Measurements from ENCODE around the gene LPXN.
A peak's percentile ranks its signal among the peaks of the same experiment; 100 is the strongest.

The LPXN gene

DNA sequence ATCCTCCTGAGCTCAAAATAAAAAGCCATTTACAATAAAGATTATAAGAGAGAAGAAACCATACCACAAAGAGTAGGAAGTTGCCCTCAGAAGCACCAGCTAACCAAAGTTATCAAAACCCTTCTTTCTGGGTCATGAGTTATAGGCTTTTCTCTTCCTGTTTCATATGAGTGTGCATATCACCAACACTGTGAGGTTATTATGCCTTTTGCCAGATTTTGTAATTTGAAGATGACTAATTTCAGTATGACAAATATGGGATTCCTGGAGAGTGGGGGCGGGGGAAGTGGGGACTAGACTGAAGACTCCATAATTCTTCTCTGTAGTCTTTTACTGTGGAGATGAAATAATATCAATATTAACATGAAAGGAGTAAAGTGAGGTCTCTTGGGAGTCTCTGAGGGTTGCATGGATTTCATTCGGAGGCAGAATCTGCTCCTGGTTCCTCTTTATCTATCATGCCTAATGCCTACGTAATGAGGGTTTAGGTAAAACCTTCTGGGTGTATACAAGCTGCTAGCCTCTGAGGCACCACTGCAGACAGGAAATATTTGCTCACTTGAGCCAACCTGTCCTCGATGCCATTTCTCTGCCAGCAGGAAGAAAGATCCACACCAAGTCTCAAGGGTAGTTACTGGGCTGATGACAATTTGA lies 2.1 kb downstream of the LPXN start:
- TF ChIP-seq, protein P1, sequence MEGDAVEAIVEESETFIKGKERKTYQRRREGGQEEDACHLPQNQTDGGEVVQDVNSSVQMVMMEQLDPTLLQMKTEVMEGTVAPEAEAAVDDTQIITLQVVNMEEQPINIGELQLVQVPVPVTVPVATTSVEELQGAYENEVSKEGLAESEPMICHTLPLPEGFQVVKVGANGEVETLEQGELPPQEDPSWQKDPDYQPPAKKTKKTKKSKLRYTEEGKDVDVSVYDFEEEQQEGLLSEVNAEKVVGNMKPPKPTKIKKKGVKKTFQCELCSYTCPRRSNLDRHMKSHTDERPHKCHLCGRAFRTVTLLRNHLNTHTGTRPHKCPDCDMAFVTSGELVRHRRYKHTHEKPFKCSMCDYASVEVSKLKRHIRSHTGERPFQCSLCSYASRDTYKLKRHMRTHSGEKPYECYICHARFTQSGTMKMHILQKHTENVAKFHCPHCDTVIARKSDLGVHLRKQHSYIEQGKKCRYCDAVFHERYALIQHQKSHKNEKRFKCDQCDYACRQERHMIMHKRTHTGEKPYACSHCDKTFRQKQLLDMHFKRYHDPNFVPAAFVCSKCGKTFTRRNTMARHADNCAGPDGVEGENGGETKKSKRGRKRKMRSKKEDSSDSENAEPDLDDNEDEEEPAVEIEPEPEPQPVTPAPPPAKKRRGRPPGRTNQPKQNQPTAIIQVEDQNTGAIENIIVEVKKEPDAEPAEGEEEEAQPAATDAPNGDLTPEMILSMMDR (IDR thresholded peaks at IDR 0.05; ENCODE audit: borderline replicate concordance, insufficient read depth, low read depth, low read length) = no peak
- peak overlapping the region; percentile 65 for H3K4me3 ChIP-seq (ENCODE audit: low read depth, low read length)

DNA sequence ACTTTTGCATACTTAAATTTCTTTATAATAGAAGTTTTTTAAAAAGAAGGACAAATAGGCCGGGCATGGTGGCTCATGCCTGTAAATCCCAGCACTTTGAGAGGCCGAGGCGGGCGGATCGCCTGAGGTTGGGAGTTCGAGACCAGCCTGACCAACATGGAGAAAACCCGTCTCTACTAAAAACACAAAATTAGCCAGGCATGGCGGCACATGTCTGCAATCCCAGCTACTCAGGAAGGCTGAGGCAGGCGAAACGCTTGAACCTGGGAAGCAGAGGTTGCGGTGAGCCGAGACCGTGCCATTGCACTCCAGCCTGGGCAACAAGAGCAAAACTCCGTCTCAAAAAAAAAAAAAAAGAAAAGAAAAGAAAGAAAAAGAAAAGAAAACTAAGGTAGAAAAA lies 2.8 kb downstream of the LPXN start:
- peak overlapping the region; percentile 65 for H3K4me3 ChIP-seq (ENCODE audit: low read depth, low read length)

DNA sequence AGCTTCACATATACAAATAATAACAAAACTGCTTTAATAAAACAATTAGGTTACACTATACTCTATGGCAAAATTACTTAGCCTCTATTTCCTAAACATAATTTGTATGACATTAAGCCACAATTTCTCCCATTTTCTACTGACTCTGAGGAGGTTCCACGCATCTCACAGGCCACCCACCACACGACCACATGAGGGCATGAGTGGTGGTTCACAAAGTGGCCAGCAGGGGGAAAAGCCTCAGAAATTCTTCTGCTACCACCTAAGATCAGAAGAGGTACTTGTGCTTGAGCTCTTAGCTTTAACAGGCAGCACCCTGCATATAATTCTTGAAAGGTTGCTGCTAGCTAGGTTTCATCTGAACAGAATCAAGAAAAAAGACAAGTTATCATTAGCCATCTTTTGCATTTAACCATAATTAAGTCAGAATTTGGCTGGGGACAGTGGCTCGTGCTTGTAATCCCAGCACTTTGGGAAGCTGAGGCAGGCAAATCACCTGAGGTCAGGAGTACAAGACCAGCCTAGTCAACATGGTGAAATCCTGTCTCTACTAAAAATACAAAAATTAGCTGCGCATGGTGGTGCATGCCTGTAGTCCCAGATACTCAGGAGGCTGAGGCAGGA lies 7.7 kb downstream of the LPXN start:
- TF ChIP-seq, protein P1 (IDR thresholded peaks at IDR 0.05; ENCODE audit: borderline replicate concordance, insufficient read depth, low read depth, low read length) = peak; percentile 80
- no peak overlapping the region for H3K4me3 ChIP-seq (ENCODE audit: low read depth, low read length)

DNA sequence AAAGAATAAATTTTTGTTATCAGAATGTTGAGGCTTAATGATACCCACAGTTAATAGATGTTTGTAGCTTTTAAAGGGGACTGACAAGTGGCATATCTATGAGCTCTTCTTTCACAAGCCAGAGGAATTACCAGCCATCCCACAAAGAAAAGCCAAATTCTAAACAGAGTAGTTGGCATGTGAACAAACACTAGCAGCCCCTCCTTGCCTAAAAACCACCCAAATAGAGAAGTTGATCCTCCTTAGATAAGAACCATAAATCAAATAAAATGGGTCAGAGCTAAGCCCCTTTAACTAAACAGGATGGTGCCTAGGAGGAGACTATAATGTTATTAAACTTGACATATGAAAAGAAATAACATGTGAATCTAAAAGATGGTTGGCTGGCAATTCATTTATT lies 11.4 kb downstream of the LPXN start:
- TF ChIP-seq, protein P1 (IDR thresholded peaks at IDR 0.05; ENCODE audit: borderline replicate concordance, insufficient read depth, low read depth, low read length) = no peak
- no peak overlapping the region for H3K4me3 ChIP-seq (ENCODE audit: low read depth, low read length)

DNA sequence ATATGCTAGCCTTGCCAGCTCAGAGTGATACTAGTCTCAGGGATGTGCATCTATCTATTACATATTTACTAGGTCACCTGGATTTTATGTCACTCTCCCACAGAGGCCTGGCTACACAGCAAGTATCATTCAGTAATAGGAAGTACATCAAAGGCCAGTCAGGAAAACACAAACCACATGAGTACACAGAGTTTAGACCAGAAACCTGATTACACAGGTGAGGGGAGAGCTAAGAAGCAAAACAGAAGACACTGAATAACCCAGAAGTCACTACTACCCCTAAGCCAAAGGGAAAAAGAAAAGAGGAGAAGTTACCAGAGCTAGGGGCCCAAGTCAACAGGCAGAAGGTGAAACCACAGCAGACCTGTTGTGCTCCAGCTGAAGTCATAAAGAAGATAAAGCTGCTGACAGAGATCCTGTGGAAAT lies 13.3 kb downstream of the LPXN start:
- TF ChIP-seq, protein P1 (IDR thresholded peaks at IDR 0.05; ENCODE audit: borderline replicate concordance, insufficient read depth, low read depth, low read length) = no peak
- H3K4me3 ChIP-seq (ENCODE audit: low read depth, low read length) = no peak overlapping the region

DNA sequence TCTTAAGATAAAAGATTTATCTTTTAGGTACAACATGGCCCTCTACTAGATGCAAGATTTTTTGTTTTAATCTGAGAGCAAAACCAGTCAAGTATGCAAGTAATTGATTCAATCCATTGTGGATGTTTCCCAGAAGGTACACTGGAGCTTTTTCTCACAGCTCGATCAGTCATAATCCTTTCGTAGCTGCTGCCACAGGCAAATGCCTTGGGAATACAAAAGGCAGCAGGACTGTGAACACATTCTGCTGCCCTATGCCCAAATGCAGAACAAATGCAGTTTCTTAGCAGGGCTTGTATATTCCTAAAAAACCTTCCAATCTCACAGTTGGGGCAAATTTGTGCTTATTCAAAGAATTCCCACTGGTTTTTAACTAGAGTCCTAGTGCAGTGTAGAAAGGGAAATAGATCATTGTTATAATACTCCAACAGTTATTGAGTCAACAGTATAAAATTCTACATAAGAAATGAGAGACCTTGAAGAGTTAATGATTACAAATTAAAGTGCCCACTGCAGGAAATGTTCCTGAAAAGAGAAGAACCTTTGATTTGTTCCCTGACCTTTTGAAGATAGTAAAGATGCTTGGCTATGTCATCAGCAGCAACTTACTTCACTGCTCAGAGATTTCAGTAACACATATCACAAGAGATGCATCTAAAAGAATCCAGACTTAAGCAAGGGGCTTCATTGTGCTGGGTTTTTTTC lies 14.1 kb downstream of the LPXN start:
- H3K4me3 ChIP-seq (ENCODE audit: low read depth, low read length) = no peak overlapping the region
- TF ChIP-seq, protein P1 (IDR thresholded peaks at IDR 0.05; ENCODE audit: borderline replicate concordance, insufficient read depth, low read depth, low read length) = no peak

DNA sequence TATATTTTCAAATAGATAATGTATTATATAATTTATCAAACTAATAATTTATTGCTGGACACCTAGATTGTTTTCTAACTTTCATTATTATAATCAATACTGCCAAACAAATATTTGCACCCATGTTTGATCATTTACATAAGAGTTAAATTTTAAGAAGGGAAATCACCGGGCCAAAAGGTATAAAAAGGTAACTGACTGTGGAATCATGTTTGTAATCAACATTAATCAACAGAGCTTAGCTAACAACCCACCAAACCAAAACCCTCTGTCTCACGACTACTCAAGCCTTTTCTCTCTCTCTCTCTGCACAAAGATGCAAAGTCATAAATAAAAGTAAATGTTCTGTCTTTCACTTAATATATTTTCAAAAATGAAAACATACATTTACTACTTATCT lies 14.8 kb downstream of the LPXN start:
- no peak overlapping the region for H3K4me3 ChIP-seq (ENCODE audit: low read depth, low read length)
- TF ChIP-seq, protein P1 (IDR thresholded peaks at IDR 0.05; ENCODE audit: borderline replicate concordance, insufficient read depth, low read depth, low read length) = no peak

All from GM12875 (cell line).